Right renal cortex interstitium (tissue), 3 donors: ENCODE results near the gene CNKSR3. TPM values are rescaled to one million over a fixed set of nuclear protein-coding genes. Genes with fewer than 3 reads are reported as not detected.

Experiments used
- DNase-seq, 3 donors: peaks; one replicate each; pipeline ENCODE4 v3.0.0-alpha.2; 2013; ENCODE audit warnings: low read depth in 3 of 3, low spot score in 2 of 3
- polyA plus RNA-seq, 3 donors: library from polyadenylated mRNA; unstranded; fragments of 120-200 nt; gene quantifications; one replicate each; pipeline ENCODE4 v1.2.1, GENCODE V29; 2013; ENCODE audit not compliant: insufficient read length in 3 of 3

The CNKSR3 gene
- polyA plus RNA-seq, 3 donors, result 58.6 to 62.5 (median 62.1) TPM

DNA sequence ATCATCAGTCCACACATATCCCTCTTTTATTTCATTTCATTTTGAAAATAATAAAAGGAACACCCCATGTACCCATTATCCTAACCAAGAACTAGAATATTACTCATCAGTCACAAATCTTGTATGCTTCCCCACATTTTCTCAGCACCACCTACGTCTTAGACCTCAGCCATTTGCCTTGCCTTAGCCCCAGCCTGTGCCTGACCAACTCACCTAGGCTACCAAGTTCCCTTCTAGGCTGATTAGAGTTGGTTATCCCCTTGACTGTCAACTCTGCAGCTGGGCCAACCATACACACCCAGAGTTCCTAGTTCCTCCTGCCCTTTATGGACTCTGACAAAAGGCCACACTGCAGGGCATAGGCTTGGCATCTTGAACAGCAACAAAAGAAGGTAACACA, 120.5 kb downstream of the CNKSR3 start:
- no peak for DNase-seq

- DNase-seq, result no peak
Measured at GRCh38 chr6:154388803-154389202, 121.7 kb downstream of the CNKSR3 start.

- no peak for DNase-seq
Measured at GRCh38 chr6:154386848-154387717, 123.4 kb downstream of the CNKSR3 start.

- DNase-seq, result no peak
Measured at GRCh38 chr6:154384191-154384590, 126.3 kb downstream of the CNKSR3 start.

DNA sequence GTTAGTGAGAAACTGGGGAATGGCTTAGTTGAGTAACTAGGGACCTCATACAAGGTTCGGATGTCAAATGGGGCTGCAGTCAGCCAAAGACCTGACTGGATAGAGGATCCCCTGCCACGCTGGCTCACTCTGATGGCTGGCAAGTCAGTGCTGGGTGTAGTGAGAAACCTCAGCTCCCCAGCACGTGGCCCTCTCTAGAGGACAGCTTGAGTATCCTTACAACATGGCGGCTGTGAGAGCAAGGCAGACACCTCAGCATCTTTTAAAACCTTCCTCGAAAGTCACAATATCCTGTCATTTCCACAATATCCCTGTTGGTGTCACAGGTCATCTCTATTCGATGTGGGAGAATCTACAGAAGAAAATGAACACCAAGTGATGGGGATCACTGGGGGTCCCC, 127.2 kb downstream of the CNKSR3 start:
- DNase-seq, result no peak

- DNase-seq, result no peak
Measured at GRCh38 chr6:154382740-154383139, 127.7 kb downstream of the CNKSR3 start.

- DNase-seq, result no peak
Measured at GRCh38 chr6:154381548-154381947, 128.9 kb downstream of the CNKSR3 start.

GRCh38 chr6:154380741-154381140, 129.7 kb downstream of the CNKSR3 start:
- no peak for DNase-seq

- DNase-seq, result no peak
Measured at GRCh38 chr6:154379585-154379984, 130.9 kb downstream of the CNKSR3 start.

- no peak for DNase-seq
Measured at GRCh38 chr6:154378518-154378917, 132.0 kb downstream of the CNKSR3 start.

- DNase-seq, result no peak
Measured at GRCh38 chr6:154377726-154378125, 132.8 kb downstream of the CNKSR3 start.

GRCh38 chr6:154373971-154374370, 136.5 kb downstream of the CNKSR3 start:
- DNase-seq, result no peak

- no peak for DNase-seq
Measured at GRCh38 chr6:154371281-154371680, 139.2 kb downstream of the CNKSR3 start.

GRCh38 chr6:154370545-154370944, 139.9 kb downstream of the CNKSR3 start:
- DNase-seq, result no peak

GRCh38 chr6:154367839-154368695, 142.4 kb downstream of the CNKSR3 start:
- no peak for DNase-seq

DNA sequence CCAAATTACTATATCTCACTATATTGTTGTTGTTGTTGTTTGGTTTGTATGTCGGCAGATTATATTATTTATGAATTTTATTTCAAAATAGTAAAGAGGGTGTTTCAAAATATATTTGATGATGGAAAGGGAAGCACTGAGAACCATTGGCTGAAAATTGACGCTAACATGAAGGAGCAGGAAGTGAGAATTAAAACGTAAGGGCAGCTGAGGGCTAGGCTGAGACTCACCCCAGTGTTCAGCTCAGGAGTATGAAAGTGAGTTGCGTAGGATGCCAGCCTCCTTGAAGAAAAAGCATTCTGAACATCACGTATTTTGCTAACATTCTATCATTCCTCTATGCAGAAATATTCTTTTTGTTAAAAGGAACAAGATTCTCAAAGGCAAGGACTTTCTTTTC, 143.1 kb downstream of the CNKSR3 start:
- no peak for DNase-seq

DNA sequence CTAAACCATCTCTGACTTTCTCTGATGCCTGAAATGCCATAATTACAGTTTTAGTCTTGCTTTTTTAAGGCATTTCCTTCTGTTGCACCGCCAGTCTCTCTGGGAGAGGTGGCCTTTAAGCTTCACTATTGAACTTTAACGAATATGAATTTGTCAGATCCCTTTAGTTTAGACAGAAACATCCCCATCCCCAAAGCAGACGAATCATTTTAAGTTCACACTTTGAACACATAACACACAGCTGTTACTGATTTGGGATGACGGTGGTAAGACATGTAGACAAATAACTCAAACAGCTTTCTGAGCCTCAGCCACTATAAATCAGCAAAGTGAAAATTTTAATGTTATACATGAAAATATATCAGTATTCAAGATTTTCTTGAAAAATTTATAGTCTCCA, 146.7 kb downstream of the CNKSR3 start:
- no peak for DNase-seq

- no peak for DNase-seq
Measured at GRCh38 chr6:154361476-154361875, 149.0 kb downstream of the CNKSR3 start.

DNA sequence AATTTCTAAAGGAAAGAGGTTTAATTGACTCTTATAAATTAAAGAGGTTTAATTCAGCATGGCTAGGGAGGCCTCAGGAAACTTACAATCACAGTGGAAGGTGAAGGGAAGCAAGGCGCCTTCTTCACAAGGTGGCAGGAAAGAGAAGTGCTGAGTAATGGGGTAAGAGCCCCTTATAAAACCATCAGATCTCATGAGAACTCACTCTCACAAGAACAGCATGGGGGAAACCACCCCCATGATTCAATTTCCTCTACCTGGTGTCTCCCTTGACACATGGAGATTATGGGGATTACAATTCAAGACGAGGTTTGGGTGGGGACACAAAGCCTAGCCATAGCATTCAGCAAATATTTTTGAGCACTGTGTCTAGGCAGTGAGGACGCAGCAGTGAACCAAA, 150.0 kb downstream of the CNKSR3 start:
- DNase-seq, result no peak

GRCh38 chr6:154359679-154360078, 150.8 kb downstream of the CNKSR3 start:
- DNase-seq, result no peak

DNA sequence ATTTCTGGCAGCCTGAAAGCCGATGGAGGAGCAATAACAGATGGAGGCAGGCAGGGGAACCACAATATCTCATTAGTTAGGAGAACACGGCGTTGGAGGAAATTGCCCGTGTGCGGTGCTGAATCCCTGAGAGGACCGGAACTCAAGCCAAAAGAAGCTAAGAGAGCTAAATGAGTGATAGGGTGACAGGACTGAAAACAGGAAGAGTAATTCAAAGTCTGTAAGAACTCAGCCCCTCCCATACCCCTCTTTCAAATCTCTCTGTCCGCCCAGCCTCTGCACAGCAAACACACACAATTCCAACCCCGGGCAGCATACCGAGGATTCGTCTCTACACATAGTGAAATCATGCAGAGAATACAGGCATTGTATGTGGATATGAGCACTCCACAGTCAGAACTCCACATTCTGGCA, 151.3 kb downstream of the CNKSR3 start:
- no peak for DNase-seq
